Loucy (cell line): ENCODE results near the gene TGM5.
"Not testable (repeated sequence)": the region's sequence is repeated elsewhere in the genome, so short reads cannot be mapped to it uniquely, and the experiment has no call there.

ENCODE experiments used
- H2AFZ ChIP-seq: fragments of 200-600 bp; sonication (generic); 2 replicates; pipeline ENCODE4 v1.6.0; 2016; ENCODE audit warnings: antibody characterized with exemption, mild to moderate bottlenecking, low read length, moderate library complexity
- H3F3A ChIP-seq: fragments of 200-600 bp; 2 replicates; pipeline ENCODE4 v1.6.0; 2016; ENCODE audit warnings: antibody characterized with exemption, low read depth, mild to moderate bottlenecking
- H3K27me3 ChIP-seq: fragments of 200-600 bp; sonication (generic); 2 replicates; pipeline ENCODE4 v1.6.1; 2014; ENCODE audit warnings: low read length, mild to moderate bottlenecking; ENCODE audit not compliant: insufficient read depth, poor library complexity, severe bottlenecking
- H3K36me3 ChIP-seq: fragments of 200-600 bp; sonication (generic); 2 replicates; pipeline ENCODE4 v1.6.1; 2016; ENCODE audit warnings: low read length; ENCODE audit not compliant: insufficient read depth
- H3K4me1 ChIP-seq: fragments of 200-600 bp; sonication (generic); 2 replicates; pipeline ENCODE4 v1.5.1; 2014; ENCODE audit warnings: low read length, mild to moderate bottlenecking; ENCODE audit not compliant: insufficient read depth, poor library complexity, severe bottlenecking
- H3K4me2 ChIP-seq: fragments of 200-600 bp; sonication (generic); 2 replicates; pipeline ENCODE4 v1.6.0; 2014; ENCODE audit warnings: antibody characterized with exemption, low read length, low read depth, mild to moderate bottlenecking; ENCODE audit not compliant: poor library complexity, severe bottlenecking
- H3K4me3 ChIP-seq: fragments of 200-600 bp; sonication (generic); 2 replicates; pipeline ENCODE4 v1.5.1; 2014; ENCODE audit warnings: low read length, mild to moderate bottlenecking, mixed read lengths; ENCODE audit not compliant: poor library complexity, severe bottlenecking
- H3K79me2 ChIP-seq: fragments of 200-600 bp; sonication (generic); 2 replicates; pipeline ENCODE4 v1.6.1; 2014; ENCODE audit warnings: low read length; ENCODE audit not compliant: insufficient read depth
- H3K9ac ChIP-seq: fragments of 200-600 bp; sonication (generic); 2 replicates; pipeline ENCODE4 v1.6.0; 2014; ENCODE audit warnings: mild to moderate bottlenecking, low read depth, low read length, moderate library complexity; ENCODE audit not compliant: poor library complexity, severe bottlenecking
- H3K9me2 ChIP-seq: fragments of 200-600 bp; sonication (generic); replicated peaks from 2 replicates; pipeline ENCODE4 v1.6.1; 2016; ENCODE audit warnings: low read depth, low read length, mixed read lengths
- H3K9me3 ChIP-seq: fragments of 200-600 bp; sonication (generic); 2 replicates; pipeline ENCODE4 v1.6.1; 2014; ENCODE audit warnings: mild to moderate bottlenecking, antibody characterized with exemption, low read length, low read depth; ENCODE audit not compliant: insufficient read depth
- H4K20me1 ChIP-seq: fragments of 200-600 bp; sonication (generic); 2 replicates; pipeline ENCODE4 v1.6.0; 2014; ENCODE audit warnings: antibody characterized with exemption, low read length, mild to moderate bottlenecking; ENCODE audit not compliant: insufficient read depth, poor library complexity, severe bottlenecking
- EZH2phosphoT487 ChIP-seq: fragments of 200-600 bp; IDR thresholded peaks from 2 replicates; pipeline ENCODE4 v1.6.1; 2018; ENCODE audit warnings: antibody characterized with exemption, mild to moderate bottlenecking, moderate library complexity, borderline replicate concordance
- TF ChIP-seq, protein P1 (sequence below): fragments of 200-600 bp; sonication (generic); conservative IDR thresholded peaks from 2 replicates; pipeline ENCODE4 v1.5.1; 2014; ENCODE audit warnings: mild to moderate bottlenecking, antibody characterized with exemption, low read length

TGM5 gene

DNA sequence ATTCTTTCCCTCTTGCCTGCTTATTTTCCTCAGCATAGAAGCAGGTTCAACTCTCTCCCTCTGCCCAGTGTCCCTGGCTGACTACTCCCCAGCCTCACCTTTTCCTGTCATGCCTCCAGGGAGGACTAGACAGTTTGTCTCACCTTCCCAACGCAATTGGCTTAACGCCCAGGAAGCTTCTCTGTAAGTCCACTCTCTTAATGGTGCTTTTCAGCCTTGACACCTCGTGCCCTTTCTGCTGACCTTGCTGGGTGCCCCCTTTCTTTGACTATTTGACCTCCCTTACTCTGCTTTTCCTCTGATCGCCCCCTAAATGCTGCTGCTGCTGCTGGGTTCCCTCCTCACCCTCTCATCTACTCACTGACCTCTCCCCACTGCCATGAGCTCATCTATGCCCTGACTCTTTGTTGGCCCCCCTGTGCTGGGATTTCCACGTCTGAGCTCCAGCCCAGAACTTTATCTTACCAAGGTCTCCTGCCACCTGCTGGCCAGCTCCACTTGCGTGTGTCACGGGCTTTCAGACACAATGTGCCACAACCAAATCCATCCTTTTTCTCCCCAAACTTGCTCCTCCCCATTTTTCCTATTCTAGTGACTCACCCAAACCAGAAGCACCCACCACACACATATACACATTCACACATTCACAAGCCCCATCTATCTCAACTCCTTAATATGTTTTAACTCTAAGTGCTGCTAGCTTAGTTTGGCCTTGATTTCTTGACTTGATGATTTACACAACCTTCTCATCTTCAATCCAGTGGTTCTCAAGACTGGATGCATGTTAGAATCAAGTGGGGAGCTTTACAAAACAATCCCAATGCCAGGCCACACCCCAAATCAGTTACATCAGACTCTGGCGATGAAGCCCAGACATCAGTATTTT, 62.5 kb downstream of the TGM5 start:
- H3K79me2 ChIP-seq: no peaks in the 10 kb centered on the region
- H3K4me3 ChIP-seq: no peak overlapping the region
- no peak for TF ChIP-seq EZH2phosphoT487
- TF ChIP-seq, protein P1, sequence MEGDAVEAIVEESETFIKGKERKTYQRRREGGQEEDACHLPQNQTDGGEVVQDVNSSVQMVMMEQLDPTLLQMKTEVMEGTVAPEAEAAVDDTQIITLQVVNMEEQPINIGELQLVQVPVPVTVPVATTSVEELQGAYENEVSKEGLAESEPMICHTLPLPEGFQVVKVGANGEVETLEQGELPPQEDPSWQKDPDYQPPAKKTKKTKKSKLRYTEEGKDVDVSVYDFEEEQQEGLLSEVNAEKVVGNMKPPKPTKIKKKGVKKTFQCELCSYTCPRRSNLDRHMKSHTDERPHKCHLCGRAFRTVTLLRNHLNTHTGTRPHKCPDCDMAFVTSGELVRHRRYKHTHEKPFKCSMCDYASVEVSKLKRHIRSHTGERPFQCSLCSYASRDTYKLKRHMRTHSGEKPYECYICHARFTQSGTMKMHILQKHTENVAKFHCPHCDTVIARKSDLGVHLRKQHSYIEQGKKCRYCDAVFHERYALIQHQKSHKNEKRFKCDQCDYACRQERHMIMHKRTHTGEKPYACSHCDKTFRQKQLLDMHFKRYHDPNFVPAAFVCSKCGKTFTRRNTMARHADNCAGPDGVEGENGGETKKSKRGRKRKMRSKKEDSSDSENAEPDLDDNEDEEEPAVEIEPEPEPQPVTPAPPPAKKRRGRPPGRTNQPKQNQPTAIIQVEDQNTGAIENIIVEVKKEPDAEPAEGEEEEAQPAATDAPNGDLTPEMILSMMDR: peak; percentile 91
- no peaks in the 10 kb centered on the region for H3K36me3 ChIP-seq
- H3K27me3 ChIP-seq: no peaks in the 10 kb centered on the region
- H3K9ac ChIP-seq: no peak overlapping the region
- no peak overlapping the region for H3K4me2 ChIP-seq
- H3K9me2 ChIP-seq: no peaks in the 10 kb centered on the region
- no peaks in the 10 kb centered on the region for H3K9me3 ChIP-seq
- H2AFZ ChIP-seq: peak overlapping the region; percentile 14
- peaks cover 18% of the 10 kb centered on the region for H3K4me1 ChIP-seq
- no peaks in the 10 kb centered on the region; the same call in 1 of the 2 replicates for H3F3A ChIP-seq
- no peaks in the 10 kb centered on the region for H4K20me1 ChIP-seq

DNA sequence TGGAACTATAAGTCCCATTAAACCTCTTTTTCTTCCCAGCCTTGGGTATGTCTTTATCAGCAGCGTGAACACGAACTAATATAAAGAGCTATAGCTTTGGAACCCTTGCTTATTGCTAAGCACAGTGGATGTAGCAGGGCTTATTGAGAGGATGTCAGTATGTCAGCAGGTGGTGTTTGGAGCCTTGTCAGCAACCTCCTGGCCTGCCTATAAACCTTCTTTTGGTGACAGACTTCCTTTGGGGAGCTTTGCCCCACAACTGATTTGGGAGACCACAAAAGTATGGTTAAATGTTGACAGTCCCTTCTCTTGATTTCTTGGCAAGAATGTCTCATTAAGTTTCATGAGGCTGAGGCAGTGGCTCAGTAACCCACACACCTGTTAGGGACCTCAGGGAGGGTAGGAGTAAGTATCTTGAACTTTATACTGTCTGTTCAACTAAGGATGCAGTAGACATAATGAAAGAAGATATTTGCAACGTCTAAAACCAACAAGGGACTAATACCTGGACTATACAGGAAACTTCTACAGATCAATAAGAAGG, 66.7 kb downstream of the TGM5 start:
- TF ChIP-seq, protein P1: no peak
- TF ChIP-seq EZH2phosphoT487: no peak

DNA sequence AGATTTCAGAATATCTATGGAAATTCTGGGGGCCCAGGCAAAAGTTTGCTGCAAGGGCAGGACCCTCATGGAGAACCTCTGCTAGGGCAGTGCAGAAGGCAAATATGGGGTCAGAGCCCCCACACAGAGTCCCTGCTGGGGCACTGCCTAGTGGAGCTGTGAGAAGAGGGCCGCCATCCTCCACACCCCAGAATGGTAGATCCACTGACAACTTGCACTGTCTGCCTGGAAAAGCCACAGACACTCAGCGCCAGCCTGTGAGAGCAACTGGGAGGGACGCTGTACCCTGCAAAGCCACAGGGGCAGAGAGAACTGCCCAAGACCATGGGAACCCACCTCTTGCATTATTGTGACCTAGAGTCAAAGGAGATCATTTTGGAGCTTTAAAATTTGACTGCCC, 67.7 kb downstream of the TGM5 start:
- peaks cover 14% of the 10 kb centered on the region; the same call in 1 of the 2 replicates for H3K36me3 ChIP-seq
- no peaks in the 10 kb centered on the region for H3K27me3 ChIP-seq
- no peak overlapping the region for H2AFZ ChIP-seq
- H3K9me3 ChIP-seq: no peaks in the 10 kb centered on the region; the same call in 1 of the 2 replicates
- no peak for TF ChIP-seq EZH2phosphoT487
- TF ChIP-seq, protein P1: no peak
- no peaks in the 10 kb centered on the region for H3K79me2 ChIP-seq
- H3K4me1 ChIP-seq: peaks cover 13% of the 10 kb centered on the region
- H3F3A ChIP-seq: no peaks in the 10 kb centered on the region; the same call in 1 of the 2 replicates
- no peak overlapping the region for H3K4me2 ChIP-seq
- no peak overlapping the region for H3K4me3 ChIP-seq
- H4K20me1 ChIP-seq: no peaks in the 10 kb centered on the region
- no peak overlapping the region for H3K9ac ChIP-seq
- no peaks in the 10 kb centered on the region for H3K9me2 ChIP-seq

More for the DNA sequence above, 66.7 kb downstream of the TGM5 start:
- H3K4me2 ChIP-seq: peak overlapping the region; percentile 38
- peaks cover 6% of the 10 kb centered on the region; the same call in 1 of the 2 replicates for H3K36me3 ChIP-seq
- H3K9me2 ChIP-seq: no peaks in the 10 kb centered on the region
- no peaks in the 10 kb centered on the region for H4K20me1 ChIP-seq
- H2AFZ ChIP-seq: no peak overlapping the region
- H3F3A ChIP-seq: no peaks in the 10 kb centered on the region; the same call in 1 of the 2 replicates
- no peak overlapping the region for H3K4me3 ChIP-seq
- no peak overlapping the region for H3K9ac ChIP-seq
- no peaks in the 10 kb centered on the region; the same call in 1 of the 2 replicates for H3K9me3 ChIP-seq
- no peaks in the 10 kb centered on the region for H3K79me2 ChIP-seq
- H3K4me1 ChIP-seq: peaks cover 18% of the 10 kb centered on the region
- H3K27me3 ChIP-seq: no peaks in the 10 kb centered on the region

DNA sequence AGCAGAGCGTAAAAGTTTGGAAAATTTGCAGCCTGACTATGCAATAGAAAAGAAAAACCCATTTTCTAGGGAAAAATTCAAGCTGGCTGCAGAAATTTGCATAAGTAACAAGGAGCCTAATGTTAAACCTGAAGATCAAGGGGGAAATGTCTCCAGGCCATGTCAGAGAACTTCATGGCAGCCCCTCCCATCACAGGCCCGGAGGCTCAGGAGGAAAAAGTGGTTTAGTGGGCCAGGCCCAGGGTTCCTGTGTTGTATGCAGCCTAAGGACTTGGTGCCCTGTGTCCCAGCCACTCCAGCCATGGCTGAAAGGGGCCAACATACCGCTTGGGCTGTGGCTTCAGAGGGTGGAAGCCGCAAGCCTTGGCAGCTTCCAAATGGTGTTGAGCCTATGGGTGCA, 68.2 kb downstream of the TGM5 start:
- H3K9ac ChIP-seq, H3F3A ChIP-seq, H3K27me3 ChIP-seq, H3K9me2 ChIP-seq, H3K9me3 ChIP-seq, H3K4me2 ChIP-seq, H4K20me1 ChIP-seq, H2AFZ ChIP-seq, H3K79me2 ChIP-seq, H3K4me3 ChIP-seq: not testable (repeated sequence)
- Histone ChIP-seq H3K36me3 (peaks cover 14% of the 10 kb centered on the region; the same call in 1 of the 2 replicates), H3K4me1 (peaks cover 11% of the 10 kb centered on the region)

DNA sequence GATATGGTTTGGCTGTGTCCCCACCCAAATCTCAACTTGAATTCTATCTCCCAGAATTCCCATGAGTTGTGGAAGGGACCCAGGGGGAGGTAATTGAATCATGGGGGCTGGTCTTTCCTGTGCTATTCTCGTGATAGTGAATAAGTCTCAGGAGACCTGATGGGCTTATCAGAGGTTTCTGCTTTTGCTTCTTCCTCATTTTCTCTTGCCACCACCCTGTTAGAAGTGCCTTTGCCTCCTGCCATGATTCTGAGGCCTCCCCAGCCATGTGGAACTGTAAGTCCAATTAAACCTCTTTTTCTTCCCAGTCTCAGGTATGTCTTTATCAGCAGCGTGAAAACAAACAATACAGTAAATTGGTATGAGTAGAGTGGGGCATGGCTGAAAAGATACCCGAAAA, 69.0 kb downstream of the TGM5 start:
- not testable (repeated sequence) for H3K9me3 ChIP-seq, H3K4me3 ChIP-seq, H3K4me2 ChIP-seq, H3K9me2 ChIP-seq, H3F3A ChIP-seq, H3K9ac ChIP-seq, H3K79me2 ChIP-seq, H2AFZ ChIP-seq, H3K27me3 ChIP-seq, H4K20me1 ChIP-seq
- peaks cover 16% of the 10 kb centered on the region; the same call in 1 of the 2 replicates for H3K36me3 ChIP-seq
- H3K4me1 ChIP-seq: peaks cover 11% of the 10 kb centered on the region
